Skeletal muscle tissue (tissue), 4 donors: ENCODE measurements around the gene SH3BP4. TPM values are rescaled to one million over a fixed set of nuclear protein-coding genes. Genes with fewer than 3 reads are reported as not detected.
"Not testable (repeated sequence)": the region's sequence is repeated elsewhere in the genome, so short reads cannot be mapped to it uniquely, and the experiment has no call there.

Source experiments
- H3K27ac ChIP-seq: one replicate; pipeline ENCODE4 v1.7.0; 2013; ENCODE audit warnings: mild to moderate bottlenecking, low read depth, low read length, inconsistent platforms
- H3K27me3 ChIP-seq, 3 donors: one replicate each; pipeline ENCODE4 v1.7.0; 2013; ENCODE audit warnings: low read length in 3 of 3; ENCODE audit not compliant: control insufficient read depth in 3 of 3, insufficient read depth in 3 of 3
- H3K36me3 ChIP-seq, 3 donors: one replicate each; pipeline ENCODE4 v1.7.0; 2013; ENCODE audit warnings: low read length in 3 of 3; ENCODE audit not compliant: control insufficient read depth in 3 of 3, insufficient read depth in 3 of 3
- H3K4me1 ChIP-seq, 3 donors: one replicate each; pipeline ENCODE4 v1.7.0; 2013; ENCODE audit warnings: low read length in 3 of 3, mild to moderate bottlenecking in 3 of 3; ENCODE audit not compliant: control insufficient read depth in 3 of 3, insufficient read depth in 3 of 3
- H3K4me3 ChIP-seq, 3 donors: one replicate each; pipeline ENCODE4 v1.7.0; 2013; ENCODE audit warnings: low read length in 3 of 3
- H3K9ac ChIP-seq, 3 donors: one replicate each; pipeline ENCODE4 v1.7.0; 2013; ENCODE audit warnings: low read length in 3 of 3, mild to moderate bottlenecking in 3 of 3, moderate library complexity in 2 of 3, low read depth in 1 of 3
- H3K9me3 ChIP-seq, 3 donors: one replicate each; pipeline ENCODE4 v1.7.0; 2013; ENCODE audit warnings: low read length in 3 of 3; ENCODE audit not compliant: control insufficient read depth in 3 of 3
- total RNA-seq: library from RNA; depleted of rRNA; stranded (reverse); fragments of >200 nt; gene quantifications from one replicate; pipeline ENCODE4 v1.2.3, GENCODE V29; 2014
- donor health status: Osteomylitis.

Gene SH3BP4
- total RNA-seq, 1 donor from 2014 or later: 8.9 TPM

DNA sequence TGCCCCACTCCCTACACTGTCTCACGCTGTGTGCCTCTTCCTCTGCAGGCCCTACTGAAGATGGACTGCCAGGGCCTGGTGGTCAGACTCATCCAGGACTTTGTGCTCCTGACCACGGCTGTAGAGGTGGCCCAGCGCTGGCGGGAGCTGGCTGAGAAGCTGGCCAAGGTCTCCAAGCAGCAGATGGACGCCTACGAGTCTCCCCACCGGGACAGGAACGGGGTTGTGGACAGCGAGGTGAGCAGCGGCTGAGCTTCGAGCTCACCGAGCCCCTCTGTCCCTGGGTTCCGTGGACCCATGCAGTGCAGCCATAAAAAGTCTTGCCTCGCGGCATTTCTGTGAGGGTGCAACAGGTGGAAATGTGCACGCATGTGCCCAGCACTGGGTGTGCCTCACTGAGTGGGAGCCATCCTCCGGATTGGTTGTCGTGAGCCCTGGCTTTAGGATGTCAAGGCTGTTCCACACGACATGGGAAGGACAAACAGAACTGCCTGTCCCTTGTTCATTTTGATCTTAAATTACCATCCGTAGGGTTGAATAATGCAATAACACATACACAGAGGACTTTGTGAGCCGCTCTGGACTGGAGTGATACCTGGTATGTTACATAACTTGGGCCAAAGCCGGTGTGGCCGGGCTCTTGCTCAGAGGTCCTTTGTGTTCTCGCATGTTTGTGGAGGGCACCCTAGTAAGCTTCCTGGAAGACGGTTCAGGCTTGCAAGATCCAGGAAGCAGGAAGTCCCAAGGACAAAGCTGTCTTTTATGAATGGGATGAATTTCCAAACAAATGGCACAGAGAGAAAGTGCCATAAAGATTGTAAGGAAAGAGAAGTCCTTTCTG is 100.9 kb downstream of the SH3BP4 start:
- Histone ChIP-seq H3K36me3 (peaks cover 6 to 15% (median 8%) of the 10 kb centered on the region in 3 donors), H3K4me3 (no peak overlapping the region), H3K4me1 (peaks cover 9 to 27% (median 19%) of the 10 kb centered on the region in 3 donors), H3K27ac (no peak overlapping the region), H3K9ac (no peak overlapping the region), H3K9me3 (no peaks in the 10 kb centered on the region), H3K27me3 (no peaks in the 10 kb centered on the region)

DNA sequence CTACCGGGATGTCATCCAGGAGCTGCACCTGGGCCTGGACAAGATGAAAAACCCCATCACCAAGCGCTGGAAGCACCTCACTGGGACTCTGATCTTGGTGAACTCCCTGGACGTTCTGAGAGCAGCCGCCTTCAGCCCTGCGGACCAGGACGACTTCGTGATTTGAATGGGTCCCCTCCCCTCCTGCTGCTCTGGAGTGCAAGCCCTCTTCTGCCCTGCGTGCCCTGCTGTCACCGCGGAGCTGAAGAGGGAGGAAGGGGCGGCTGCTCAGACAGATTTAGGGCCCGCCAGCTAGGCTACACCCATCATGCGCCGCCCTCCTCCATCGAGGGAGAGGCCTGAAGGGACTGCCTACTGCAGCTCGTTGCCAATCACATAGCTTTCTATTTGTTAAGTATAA is 101.8 kb downstream of the SH3BP4 start:
- no peaks in the 10 kb centered on the region for H3K27me3 ChIP-seq
- no peak overlapping the region for H3K27ac ChIP-seq
- H3K4me1 ChIP-seq: peaks cover 9 to 27% (median 19%) of the 10 kb centered on the region in 3 donors
- peaks cover 6 to 15% (median 8%) of the 10 kb centered on the region in 3 donors for H3K36me3 ChIP-seq
- H3K9ac ChIP-seq: no peak overlapping the region
- H3K4me3 ChIP-seq: no peak overlapping the region
- H3K9me3 ChIP-seq: no peaks in the 10 kb centered on the region

DNA sequence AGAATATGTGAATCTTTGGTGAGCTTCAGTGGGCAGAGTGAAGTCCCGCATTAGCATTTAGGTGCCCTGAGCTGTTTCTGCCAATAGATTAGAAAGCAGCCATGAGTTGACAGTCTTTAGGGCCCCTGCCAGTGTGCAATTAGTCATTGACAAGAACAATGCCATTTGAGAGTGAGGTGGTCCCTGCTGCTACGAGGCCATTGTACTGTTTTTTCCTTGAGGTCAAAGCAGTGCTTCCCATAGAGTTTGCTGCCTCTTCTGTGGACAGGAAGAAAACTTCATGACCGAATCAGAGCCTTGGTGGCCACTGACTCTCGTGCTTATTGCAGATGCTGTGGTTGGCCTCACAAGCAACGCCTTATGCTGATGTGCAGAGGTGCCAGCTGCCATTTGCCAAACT is 102.7 kb downstream of the SH3BP4 start:
- Histone ChIP-seq H3K4me1 (peaks cover 9 to 24% (median 19%) of the 10 kb centered on the region in 3 donors), H3K4me3 (no peak overlapping the region), H3K36me3 (peaks cover 6 to 15% (median 8%) of the 10 kb centered on the region in 3 donors), H3K9me3 (no peaks in the 10 kb centered on the region), H3K27ac (no peak overlapping the region), H3K9ac (no peak overlapping the region), H3K27me3 (no peaks in the 10 kb centered on the region)

DNA sequence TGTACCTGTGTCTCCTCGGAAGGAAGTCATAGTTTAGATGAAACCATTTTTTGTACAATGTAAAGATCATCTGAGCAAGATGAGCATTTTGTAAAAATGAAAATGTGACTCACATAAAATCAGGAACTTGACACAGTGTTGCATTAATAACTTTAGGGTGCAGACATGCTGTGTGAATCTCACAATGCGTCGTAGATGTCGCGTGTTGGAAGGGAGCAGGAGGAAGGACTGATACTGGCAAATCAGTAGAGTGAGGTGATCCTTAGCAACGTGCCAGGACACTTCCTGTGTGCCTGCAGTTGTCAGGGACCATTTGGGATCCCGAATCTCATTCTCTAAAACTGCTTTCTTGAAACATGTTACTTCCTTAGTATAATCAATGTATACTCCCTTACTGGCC is 103.1 kb downstream of the SH3BP4 start:
- Histone ChIP-seq H3K36me3 (peaks cover 6 to 15% (median 8%) of the 10 kb centered on the region in 3 donors), H3K4me1 (peaks cover 9 to 22% (median 19%) of the 10 kb centered on the region in 3 donors), H3K27me3 (no peaks in the 10 kb centered on the region), H3K9ac (no peak overlapping the region), H3K9me3 (no peaks in the 10 kb centered on the region), H3K27ac (no peak overlapping the region), H3K4me3 (no peak overlapping the region)

DNA sequence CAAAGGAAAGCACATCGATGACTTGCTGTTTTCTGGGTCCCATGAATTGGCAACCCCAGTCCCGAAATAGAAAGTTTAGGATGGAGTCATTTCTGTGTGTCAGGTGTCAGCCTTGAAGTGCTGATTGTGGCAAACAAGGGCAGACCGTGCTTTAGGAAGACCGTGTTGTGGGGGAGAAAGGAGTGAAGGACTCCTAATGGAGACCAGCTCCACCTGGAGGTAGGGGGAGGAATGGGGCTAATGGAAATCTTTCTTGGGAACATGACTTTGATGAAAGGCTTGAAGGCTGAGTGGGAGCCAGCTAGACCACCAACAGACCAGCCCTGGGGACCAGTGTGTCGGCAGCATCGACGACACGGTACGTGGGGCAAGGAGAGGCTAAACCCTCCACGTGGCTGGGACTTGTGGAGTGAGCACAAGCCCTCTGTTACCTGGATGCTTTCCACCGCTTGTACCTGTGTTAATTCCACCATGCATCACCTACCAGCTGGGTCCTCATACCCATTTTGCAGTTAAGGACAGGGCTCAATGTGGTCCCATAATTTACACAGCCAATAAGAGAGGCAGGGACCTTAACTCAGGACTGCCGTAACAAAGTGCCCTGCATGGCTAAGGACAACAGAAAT is 104.2 kb downstream of the SH3BP4 start:
- H3K4me1 ChIP-seq: peaks cover 6 to 15% (median 15%) of the 10 kb centered on the region in 3 donors
- H3K27ac ChIP-seq: no peak overlapping the region
- no peak overlapping the region for H3K4me3 ChIP-seq
- H3K9me3 ChIP-seq: no peaks in the 10 kb centered on the region
- H3K27me3 ChIP-seq: no peaks in the 10 kb centered on the region
- peaks cover 6 to 15% (median 8%) of the 10 kb centered on the region in 3 donors for H3K36me3 ChIP-seq
- no peak overlapping the region for H3K9ac ChIP-seq

DNA sequence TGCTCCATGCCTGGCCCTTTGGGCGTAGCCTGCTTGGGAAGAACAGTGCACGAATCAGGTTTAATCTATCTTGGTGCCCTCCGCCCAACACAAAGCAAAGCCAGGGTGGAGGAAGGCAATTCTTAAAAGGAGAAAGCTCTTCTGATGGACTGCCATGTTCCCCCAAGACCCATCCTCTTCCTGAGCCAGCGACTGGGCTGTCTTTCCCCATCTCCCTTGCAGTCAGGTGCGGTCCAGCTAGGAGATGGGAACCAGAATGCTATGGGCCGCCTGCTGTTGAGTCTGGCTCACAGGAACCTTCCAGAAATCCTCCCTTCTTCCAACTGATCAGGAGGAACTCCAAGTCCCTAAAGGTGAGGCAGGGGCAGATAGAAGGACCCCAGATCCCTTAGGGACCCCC is 105.0 kb downstream of the SH3BP4 start:
- Histone ChIP-seq H3K27me3 (no peaks in the 10 kb centered on the region), H3K4me1 (peaks cover 0 to 8% (median 7%) of the 10 kb centered on the region in 3 donors), H3K9ac (no peak overlapping the region), H3K4me3 (no peak overlapping the region), H3K36me3 (peaks cover 6 to 15% (median 8%) of the 10 kb centered on the region in 3 donors), H3K27ac (no peak overlapping the region), H3K9me3 (no peaks in the 10 kb centered on the region)

DNA sequence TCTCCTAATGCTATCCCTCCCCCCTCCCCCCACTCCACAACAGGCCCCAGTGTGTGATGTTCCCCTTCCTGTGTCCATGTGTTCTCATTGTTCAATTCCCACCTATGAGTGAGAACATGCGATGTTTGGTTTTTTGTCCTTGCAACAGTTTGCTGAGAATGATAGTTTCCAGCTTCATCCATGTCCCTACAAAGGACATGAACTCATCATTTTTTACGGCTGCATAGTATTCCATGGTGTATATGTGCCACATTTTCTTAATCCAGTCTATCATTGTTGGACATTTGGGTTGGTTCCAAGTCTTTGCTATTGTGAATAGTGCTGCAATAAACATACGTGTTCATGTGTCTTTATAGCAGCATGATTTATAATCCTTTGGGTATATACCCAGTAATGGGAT is 105.8 kb downstream of the SH3BP4 start:
- H3K36me3 ChIP-seq: peaks cover 4 to 13% (median 8%) of the 10 kb centered on the region in 3 donors
- not testable (repeated sequence) for H3K9me3 ChIP-seq, H3K4me1 ChIP-seq, H3K4me3 ChIP-seq, H3K9ac ChIP-seq, H3K27ac ChIP-seq, H3K27me3 ChIP-seq

DNA sequence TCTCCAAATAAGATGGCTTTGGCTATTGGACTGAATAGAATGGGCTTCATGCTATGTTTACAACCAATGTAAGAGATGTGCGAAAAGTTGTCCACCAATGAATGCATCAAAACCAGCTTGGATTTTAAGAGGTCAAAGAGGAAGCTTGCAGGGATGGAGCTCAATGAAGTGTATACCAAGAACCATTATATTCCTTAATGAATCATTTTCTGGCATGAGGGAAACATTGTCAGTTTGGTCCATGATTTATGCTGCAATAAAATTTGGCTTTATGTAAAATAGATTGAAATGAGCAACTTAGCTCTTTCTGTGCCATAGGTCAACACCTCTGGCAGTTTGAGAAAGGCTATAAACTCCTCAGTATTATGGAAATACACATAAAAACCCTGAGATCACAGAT is 107.3 kb downstream of the SH3BP4 start:
- H3K9ac ChIP-seq: no peak overlapping the region
- H3K4me3 ChIP-seq: no peak overlapping the region
- no peak overlapping the region for H3K27ac ChIP-seq
- H3K27me3 ChIP-seq: no peaks in the 10 kb centered on the region
- H3K4me1 ChIP-seq: peaks cover 3 to 16% (median 15%) of the 10 kb centered on the region in 3 donors
- peaks cover 0 to 5% (median 2%) of the 10 kb centered on the region in 3 donors for H3K36me3 ChIP-seq
- H3K9me3 ChIP-seq: no peaks in the 10 kb centered on the region

DNA sequence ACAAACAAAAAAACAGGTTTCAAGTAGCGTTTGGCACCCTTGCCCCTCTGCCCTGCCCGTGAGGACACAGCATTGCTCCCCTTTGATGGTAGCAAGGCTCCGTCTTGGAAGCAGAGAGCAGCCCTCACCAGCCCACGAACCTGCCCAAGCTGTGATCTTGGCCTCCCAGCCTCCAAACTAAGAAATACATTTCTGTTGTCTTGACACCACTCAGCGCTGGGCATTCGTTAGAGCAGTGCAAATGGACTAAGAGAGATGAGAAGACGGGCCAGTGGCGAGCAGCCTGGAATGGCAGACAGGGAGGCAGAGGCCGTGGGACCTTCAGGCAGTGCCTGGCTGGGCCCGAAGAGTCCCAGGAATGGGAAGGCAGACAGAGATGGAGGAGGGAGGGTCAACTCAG is 109.8 kb downstream of the SH3BP4 start:
- Histone ChIP-seq H3K27me3 (no peaks in the 10 kb centered on the region), H3K36me3 (no peaks in the 10 kb centered on the region), H3K9me3 (no peaks in the 10 kb centered on the region), H3K27ac (no peak overlapping the region), H3K4me3 (no peak overlapping the region), H3K4me1 (peaks cover 3 to 11% (median 10%) of the 10 kb centered on the region in 3 donors), H3K9ac (no peak overlapping the region)

DNA sequence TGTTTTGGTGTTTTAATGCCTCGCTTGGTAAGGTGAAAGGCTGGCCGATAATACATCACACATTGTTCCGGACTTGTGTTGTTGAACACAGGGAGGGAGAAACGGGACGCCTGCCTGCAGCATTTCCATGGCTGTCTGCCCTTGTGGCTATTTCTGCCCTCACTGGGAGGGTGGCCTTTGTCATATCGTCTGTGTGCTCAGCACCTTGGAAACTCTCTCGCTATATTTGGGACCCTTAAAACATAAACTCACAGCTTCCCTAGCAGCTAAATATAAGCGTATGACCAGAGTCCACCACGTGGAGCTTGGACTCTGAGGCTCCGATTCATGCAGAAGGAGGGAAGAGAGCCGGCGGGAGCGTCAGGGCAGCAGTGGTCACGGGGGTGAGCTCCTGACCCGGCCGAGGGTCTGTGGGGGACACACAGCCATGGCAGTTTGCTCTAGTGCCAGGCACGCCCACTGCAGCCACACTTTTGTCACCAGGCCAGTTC is 111.7 kb downstream of the SH3BP4 start:
- Histone ChIP-seq H3K4me3 (peak overlapping the region in 1 of 3 donors; percentile 57), H3K4me1 (peaks cover 3 to 11% (median 10%) of the 10 kb centered on the region in 3 donors), H3K27ac (peak overlapping the region; percentile 79), H3K9ac (peak overlapping the region in 1 of 3 donors; percentile 79), H3K27me3 (no peaks in the 10 kb centered on the region), H3K36me3 (no peaks in the 10 kb centered on the region), H3K9me3 (no peaks in the 10 kb centered on the region)
